ENCODE data around the gene ARHGEF2.

ARHGEF2 gene

GRCh38 chr1:155970531-155971167 is 7.7 kb downstream of the ARHGEF2 start:
- H3K4me3 ChIP-seq (ENCODE audit: low read length) = no peak overlapping the region
- TF ChIP-seq ZNF274 (IDR thresholded peaks at IDR 0.05; ENCODE audit: low read depth, low read length) = no peak

DNA sequence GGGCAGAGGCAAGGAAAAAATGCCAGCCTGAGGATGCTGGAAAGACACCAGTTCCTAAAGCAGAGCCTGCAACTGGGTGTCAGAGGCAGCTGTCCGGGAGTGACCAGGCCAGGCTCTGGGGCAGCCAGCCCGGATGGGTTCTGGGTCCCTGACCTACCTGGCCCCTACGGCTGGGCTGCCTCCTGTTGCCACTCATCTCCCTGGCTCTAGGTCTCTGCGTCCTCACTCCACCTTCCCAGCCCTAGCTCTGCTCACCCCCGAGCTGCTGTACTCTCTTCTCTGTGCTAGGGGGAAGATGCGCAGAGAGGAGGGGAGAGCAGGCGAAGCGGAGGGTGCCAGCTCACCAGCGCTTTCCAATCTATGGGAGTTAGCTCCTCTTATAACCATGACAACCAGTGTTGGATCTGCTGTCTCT is 9.0 kb downstream of the ARHGEF2 start:
- no peak overlapping the region for H3K4me3 ChIP-seq (ENCODE audit: low read length)
- no peak for TF ChIP-seq ZNF274 (IDR thresholded peaks at IDR 0.05; ENCODE audit: low read depth, low read length)

DNA sequence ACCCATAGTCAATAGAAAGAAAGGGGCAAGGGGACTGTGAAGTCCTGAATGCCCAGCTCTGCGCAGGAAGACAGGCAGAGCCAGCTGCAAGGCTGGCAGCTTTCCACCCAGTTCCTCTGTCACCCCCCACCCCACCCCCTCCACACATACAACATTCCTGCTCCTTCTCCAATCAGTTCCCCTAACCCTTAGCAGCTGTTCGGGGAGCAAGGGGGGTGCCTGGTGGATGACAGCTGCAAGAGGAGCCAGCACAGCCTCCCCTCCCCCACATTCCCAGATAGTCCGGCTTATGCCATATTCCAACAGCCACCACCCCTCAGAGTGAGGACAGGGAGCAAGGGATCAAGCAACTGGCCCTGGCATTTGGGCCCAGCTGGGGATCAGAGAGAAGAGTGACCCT is 9.7 kb downstream of the ARHGEF2 start:
- H3K4me3 ChIP-seq (ENCODE audit: low read length) = no peak overlapping the region
- no peak for TF ChIP-seq ZNF274 (IDR thresholded peaks at IDR 0.05; ENCODE audit: low read depth, low read length)

GRCh38 chr1:155968051-155968400 is 10.3 kb downstream of the ARHGEF2 start:
- TF ChIP-seq ZNF274 (IDR thresholded peaks at IDR 0.05; ENCODE audit: low read depth, low read length) = no peak
- H3K4me3 ChIP-seq (ENCODE audit: low read length) = no peak overlapping the region

- no peak overlapping the region for H3K4me3 ChIP-seq (ENCODE audit: low read length)
- no peak for TF ChIP-seq ZNF274 (IDR thresholded peaks at IDR 0.05; ENCODE audit: low read depth, low read length)
These were observed 10.9 kb downstream of the ARHGEF2 start for GRCh38 chr1:155967341-155968050.

DNA sequence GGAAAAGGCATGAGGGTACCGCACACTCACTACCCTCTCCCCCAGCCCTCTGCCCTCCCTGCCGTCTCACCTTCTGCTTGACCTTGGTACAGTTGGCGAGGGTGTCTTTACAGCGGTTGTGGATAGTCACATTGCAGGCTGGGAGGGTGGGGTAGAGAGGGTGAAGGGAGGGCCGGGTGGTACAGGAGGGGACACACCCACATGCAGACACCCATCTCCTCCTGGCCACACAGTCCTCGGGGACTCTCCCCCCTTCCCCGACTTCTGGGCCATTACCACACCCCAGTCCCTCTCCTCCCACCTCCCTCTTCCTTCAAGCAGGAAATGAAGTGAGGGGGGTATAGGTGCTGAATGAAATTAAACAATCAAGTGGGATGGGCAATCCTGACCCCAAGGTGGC is 11.6 kb downstream of the ARHGEF2 start:
- no peak for TF ChIP-seq ZNF274 (IDR thresholded peaks at IDR 0.05; ENCODE audit: low read depth, low read length)
- H3K4me3 ChIP-seq (ENCODE audit: low read length) = no peak overlapping the region

GRCh38 chr1:155966135-155966534 is 12.2 kb downstream of the ARHGEF2 start:
- no peak overlapping the region for H3K4me3 ChIP-seq (ENCODE audit: low read length)
- TF ChIP-seq ZNF274 (IDR thresholded peaks at IDR 0.05; ENCODE audit: low read depth, low read length) = no peak

GRCh38 chr1:155964193-155964592 is 14.2 kb downstream of the ARHGEF2 start:
- no peak for TF ChIP-seq ZNF274 (IDR thresholded peaks at IDR 0.05; ENCODE audit: low read depth, low read length)
- H3K4me3 ChIP-seq (ENCODE audit: low read length) = no peak overlapping the region

DNA sequence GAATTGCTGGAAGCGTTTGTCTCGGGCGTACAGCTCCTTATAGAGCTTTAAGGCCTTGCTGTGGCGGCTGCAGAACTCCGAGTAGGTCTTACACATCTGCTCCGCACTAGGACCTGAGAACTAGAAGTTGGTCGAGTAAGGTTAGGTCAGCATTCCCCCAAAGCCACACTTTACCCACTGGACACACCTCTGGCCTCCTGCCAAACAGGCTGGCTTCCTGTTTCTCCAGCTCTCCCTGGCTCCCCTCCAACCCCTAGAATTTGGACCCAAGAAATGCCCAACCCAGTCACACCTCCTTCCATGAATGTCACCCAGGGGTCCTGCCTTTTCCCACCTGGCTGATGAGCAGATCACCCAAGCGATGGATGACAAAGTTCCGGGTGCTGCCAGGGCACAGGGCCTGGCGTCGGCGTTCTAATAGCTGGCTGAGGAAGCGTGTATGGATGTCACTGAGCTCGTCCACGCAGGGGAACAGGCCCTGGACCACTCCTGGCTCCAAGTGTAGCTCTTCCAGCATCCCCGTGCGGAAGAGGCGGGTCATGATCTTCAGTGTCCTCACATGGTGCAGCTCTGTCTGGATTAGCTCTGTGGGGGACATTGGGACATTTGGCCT is 15.6 kb downstream of the ARHGEF2 start:
- no peak for TF ChIP-seq ZNF274 (IDR thresholded peaks at IDR 0.05; ENCODE audit: low read depth, low read length)
- no peak overlapping the region for H3K4me3 ChIP-seq (ENCODE audit: low read length)

DNA sequence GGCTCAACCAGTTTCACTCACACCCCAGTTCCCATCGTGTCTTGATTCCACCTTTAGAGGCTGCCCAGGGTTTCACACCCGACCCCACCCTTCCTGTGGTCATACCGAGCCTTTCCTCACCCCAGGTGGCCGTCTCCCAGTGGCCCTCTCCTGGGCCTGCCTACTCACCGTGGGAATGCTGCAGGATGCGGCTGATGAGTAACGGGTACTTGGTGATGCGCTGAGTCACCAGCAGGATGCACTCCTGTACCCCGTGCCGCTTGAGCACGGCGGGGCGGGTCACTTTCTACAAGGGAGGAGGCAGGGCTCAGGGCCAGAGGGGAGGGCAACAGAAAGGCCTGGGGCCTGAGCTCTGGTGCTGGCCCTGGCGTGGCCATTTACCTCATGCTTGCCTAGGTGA is 16.4 kb downstream of the ARHGEF2 start:
- no peak for TF ChIP-seq ZNF274 (IDR thresholded peaks at IDR 0.05; ENCODE audit: low read depth, low read length)
- no peak overlapping the region for H3K4me3 ChIP-seq (ENCODE audit: low read length)

- TF ChIP-seq ZNF274 (IDR thresholded peaks at IDR 0.05; ENCODE audit: low read depth, low read length) = no peak
- no peak overlapping the region; the same call in 1 of the 2 replicates for H3K4me3 ChIP-seq (ENCODE audit: low read length)
These were observed 18.1 kb downstream of the ARHGEF2 start for GRCh38 chr1:155960081-155960745.

DNA sequence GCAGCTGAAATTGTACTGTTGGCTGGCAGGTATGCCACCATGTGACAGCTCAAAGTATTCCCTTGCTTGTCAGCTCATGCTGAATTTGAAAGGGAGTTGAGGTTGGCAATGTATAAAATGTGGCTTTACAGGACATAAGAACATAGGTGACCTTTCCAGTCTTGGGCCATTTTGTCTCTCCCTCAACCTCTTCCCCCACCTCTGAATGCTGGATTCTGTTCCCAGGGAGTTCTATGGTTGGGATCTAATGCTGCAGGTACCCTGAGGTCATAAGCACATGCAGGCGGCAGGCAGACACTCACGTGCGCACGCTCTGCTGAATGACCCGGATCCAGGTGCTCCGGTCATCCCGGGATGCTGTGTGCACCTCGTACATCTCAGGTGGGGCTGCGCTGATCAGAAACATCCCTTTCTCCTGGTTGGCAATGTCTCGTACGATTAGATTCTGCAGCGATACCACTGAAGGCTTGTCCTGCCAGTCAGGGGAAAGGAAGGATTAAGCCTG is 20.9 kb downstream of the ARHGEF2 start:
- no peak for TF ChIP-seq ZNF274 (IDR thresholded peaks at IDR 0.05; ENCODE audit: low read depth, low read length)
- no peak overlapping the region for H3K4me3 ChIP-seq (ENCODE audit: low read length)

DNA sequence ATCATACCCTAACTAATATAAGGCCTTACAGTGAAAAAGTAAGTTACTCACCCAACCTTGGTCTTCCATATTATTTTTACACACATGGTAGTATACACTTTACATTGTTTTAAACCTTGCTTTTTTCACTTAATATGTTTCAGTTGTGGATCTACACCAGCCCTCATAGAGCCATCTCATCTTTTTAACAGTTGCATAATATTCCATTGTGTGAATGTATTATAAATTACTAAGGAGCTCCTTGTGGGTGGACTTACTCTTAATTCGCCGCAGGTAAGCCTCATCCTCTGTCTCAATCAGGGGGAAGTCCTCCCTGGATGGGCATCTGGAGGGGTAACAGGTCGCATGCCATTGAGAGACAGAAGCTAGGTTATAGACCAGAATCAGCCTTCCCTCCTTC is 23.7 kb downstream of the ARHGEF2 start:
- no peak for TF ChIP-seq ZNF274 (IDR thresholded peaks at IDR 0.05; ENCODE audit: low read depth, low read length)
- no peak overlapping the region for H3K4me3 ChIP-seq (ENCODE audit: low read length)

DNA sequence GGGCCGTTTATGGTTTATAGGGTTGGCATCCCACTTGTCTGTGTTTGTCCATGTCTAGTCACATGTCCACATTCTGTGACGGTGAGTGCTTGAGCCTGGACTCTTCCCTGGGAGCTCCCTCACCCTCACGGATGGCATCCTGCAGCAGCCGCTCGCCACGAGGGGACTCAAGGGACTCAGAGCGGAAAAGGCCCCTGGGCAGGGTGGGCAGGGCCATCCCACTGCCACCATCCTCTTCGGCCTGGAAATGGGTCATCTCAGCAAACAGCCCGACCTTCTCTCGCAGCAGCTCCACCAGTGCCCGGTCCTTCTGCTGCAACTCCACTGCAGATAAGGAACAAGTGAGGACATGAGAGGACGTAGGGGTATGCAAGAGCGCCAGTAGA is 25.8 kb downstream of the ARHGEF2 start:
- no peak for TF ChIP-seq ZNF274 (IDR thresholded peaks at IDR 0.05; ENCODE audit: low read depth, low read length)
- no peak overlapping the region for H3K4me3 ChIP-seq (ENCODE audit: low read length)
